ENCODE measurements around the gene GET3.
A peak's percentile ranks its signal among the peaks of the same experiment; 100 is the strongest.
"Not testable (repeated sequence)": the region's sequence is repeated elsewhere in the genome, so short reads cannot be mapped to it uniquely, and the experiment has no call there.

GET3 gene

DNA sequence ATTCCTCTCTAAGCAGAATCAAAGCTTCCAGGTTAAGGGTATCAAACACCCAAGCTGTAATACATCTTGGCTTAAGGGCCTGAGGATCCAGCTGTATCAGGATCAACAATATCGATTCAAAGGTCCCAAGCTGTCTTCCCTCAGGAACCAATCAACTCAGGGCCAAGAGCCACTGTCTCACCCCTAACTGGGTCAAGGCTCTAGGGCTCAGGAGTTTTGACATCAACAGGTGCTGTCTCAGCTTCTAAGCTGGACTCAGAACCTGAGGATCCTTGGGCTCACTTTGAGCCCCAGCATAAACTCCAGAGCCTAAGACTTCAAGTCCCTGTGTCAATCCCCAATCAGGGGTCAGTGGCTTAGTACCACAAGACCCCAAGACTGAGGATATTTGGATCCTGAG is 41.8 kb upstream of the GET3 start:
- in situ Hi-C loops (cut with MboI; ENCODE audit: low pct_unique_long_range_greater_than_20kb, low sequenced_read_pairs, unreplicated experiment) = no loop called here

DNA sequence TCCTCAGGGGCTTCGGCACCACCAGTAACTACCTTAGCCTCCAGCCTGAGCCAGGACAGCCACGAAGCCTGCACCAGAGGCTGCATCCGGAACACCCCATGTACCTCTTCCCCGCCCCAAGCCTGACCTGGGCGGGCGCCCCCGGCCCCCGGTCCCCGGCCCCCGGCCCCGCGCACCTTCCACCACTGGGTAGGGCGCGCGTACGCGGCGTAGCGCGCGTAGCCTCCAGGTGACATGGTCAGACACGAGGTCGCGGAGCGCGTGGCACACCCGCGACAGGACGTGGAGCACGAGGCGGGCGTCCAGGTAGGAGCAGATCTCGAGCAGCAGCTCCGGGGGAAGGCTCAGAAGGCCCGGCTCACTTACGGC is 41.3 kb upstream of the GET3 start:
- TF ChIP-seq CTCF (IDR thresholded peaks at IDR 0.05; ENCODE audit: extremely low read depth, insufficient read depth, missing control alignments) = no peak
- no peak for DNase-seq (ENCODE audit: low spot score)
- in situ Hi-C loops (cut with MboI; ENCODE audit: low pct_unique_long_range_greater_than_20kb, low sequenced_read_pairs, unreplicated experiment) = no loop called here

More for the DNA sequence above, 41.8 kb upstream of the GET3 start:
- no peak for TF ChIP-seq CTCF (IDR thresholded peaks at IDR 0.05; ENCODE audit: extremely low read depth, insufficient read depth, missing control alignments)
- no peak for DNase-seq (ENCODE audit: low spot score)

DNA sequence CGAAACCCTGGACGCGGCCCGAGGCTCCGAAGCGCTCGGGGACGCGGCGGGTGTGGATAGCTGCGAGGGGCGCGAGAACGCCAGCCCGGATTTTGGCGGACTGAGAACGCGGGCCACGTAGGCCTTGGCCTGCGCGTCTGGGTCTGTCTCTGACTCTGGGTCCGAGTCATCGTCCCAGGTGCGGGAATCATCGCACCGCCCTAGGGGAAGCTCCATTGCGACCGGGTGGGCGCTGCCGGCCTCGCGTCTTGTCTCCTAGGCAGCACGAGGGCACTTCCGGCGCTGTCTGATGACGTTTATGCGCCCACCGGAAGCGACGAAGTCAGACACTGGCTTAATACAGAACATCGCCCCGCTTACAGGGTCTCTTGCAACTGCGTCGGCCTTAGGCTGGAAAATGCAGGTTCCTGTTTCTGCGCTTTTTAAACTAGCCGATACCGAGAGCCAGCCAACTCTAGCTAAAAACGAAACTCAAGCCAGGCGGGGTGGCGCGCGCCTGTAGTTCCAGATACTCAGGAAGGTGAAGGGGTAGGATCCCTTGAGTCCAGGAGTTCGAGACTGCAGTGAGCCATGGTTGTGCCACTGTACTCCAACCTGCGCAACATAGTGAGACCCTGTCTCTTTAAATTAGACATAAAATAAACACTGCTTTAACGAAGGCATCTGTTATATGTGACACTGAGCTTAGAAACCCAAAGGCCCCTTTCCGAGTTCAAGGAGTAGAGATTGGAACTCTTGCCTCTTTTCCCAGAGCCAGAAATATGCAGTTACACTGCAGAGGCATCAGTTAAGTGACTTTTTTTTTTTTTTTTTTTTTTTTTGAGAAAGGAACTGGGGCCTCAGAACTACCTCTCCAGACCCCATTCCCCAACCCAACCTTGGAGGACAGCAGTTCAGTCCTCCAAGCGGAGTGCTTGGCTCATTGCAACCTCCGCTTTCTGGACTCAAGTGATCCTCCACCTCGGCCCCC is 40.6 kb upstream of the GET3 start, which contains the start of gene FBXW9:
TSS of gene FBXW9 (minus strand) at position 266 of the 970 bp plus-strand sequence. CDS start at position 216, 50 bp downstream.
- no peak for TF ChIP-seq CTCF (IDR thresholded peaks at IDR 0.05; ENCODE audit: extremely low read depth, insufficient read depth, missing control alignments)
- DNase-seq (ENCODE audit: low spot score) = peak; percentile 99
- in situ Hi-C loops (cut with MboI; ENCODE audit: low pct_unique_long_range_greater_than_20kb, low sequenced_read_pairs, unreplicated experiment) = no loop called here

GRCh38 chr19:12697425-12697824 is 39.9 kb upstream of the GET3 start:
- in situ Hi-C loops (cut with MboI; ENCODE audit: low pct_unique_long_range_greater_than_20kb, low sequenced_read_pairs, unreplicated experiment); DNase-seq (ENCODE audit: low spot score): not testable (repeated sequence)

DNA sequence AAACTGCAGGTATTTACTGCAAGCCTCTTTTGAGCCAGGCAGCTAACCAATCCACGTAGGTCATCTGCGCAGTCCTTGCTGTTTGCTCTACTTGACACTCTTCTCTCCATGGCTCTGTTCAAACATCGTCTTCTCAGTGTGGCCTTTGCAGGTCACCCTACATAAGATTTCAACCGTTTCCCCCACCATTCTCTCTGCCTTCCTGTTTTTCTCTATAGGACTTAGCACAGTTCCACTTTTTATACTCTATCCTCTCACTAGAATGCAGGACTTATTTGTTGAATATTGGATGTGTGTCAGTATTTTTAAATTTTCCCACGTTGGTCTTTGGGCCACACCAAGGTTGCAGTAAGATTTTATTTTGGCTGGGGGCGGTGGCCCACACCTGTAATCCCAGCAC is 39.2 kb upstream of the GET3 start:
- in situ Hi-C loops (cut with MboI; ENCODE audit: low pct_unique_long_range_greater_than_20kb, low sequenced_read_pairs, unreplicated experiment) = no loop called here
- no peak for DNase-seq (ENCODE audit: low spot score)
- no peak for TF ChIP-seq CTCF (IDR thresholded peaks at IDR 0.05; ENCODE audit: extremely low read depth, insufficient read depth, missing control alignments)

DNA sequence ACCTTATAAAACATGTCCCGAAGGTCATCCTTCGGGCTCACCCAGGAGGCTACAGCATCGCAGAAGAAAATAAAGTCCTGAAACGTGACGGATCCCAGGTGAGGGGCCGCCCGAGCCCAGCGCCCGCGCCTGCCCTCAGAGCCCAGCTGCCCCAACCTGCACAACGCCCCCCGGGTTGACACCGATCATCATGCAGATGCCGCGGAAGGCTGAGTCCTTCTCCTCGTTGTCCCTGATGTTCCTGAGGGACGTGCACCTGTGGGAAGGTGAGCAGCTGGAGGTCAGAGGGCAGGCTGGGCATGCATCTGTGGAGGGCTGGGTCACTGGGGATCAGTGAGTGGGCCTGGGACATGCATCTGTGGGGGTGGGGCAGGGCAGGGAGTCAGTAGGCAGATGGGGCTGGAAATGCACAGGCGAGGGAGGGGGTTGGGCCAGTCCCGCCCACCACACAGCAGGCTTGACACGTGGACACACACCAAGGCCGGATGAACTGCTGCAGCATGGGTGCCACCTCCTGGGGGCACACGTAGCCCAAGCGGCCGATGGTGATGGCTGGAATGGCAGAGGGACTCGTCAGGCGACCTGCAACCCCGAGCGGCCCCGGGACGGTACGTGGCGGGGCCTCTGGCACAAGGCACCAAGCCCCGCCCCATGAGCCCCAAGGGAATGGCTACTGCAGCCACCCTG is 35.6 kb upstream of the GET3 start:
- DNase-seq (ENCODE audit: low spot score) = no peak
- in situ Hi-C loops (cut with MboI; ENCODE audit: low pct_unique_long_range_greater_than_20kb, low sequenced_read_pairs, unreplicated experiment) = no loop called here
- no peak for TF ChIP-seq CTCF (IDR thresholded peaks at IDR 0.05; ENCODE audit: extremely low read depth, insufficient read depth, missing control alignments)

- no peak for TF ChIP-seq CTCF (IDR thresholded peaks at IDR 0.05; ENCODE audit: extremely low read depth, insufficient read depth, missing control alignments)
- in situ Hi-C loops (cut with MboI; ENCODE audit: low pct_unique_long_range_greater_than_20kb, low sequenced_read_pairs, unreplicated experiment) = no loop called here
- DNase-seq (ENCODE audit: low spot score) = peak; percentile 68
Measured at GRCh38 chr19:12703046-12703445, 34.3 kb upstream of the GET3 start.
